Naive B cell (primary cell): ENCODE measurements around the gene OPRL1. TPM values are rescaled to one million over a fixed set of nuclear protein-coding genes. Genes with fewer than 3 reads are reported as not detected.

Source experiments
- ATAC-seq, 2 donors: fragments of 150-1000 bp; cut with Tn5 transposase; 2 replicates each; pipeline ENCODE4 v1.10.0; 2021; ENCODE audit warnings: low read depth in 2 of 2, mild to moderate bottlenecking in 2 of 2, moderate library complexity in 2 of 2
- DNase-seq: peaks from one replicate; pipeline ENCODE4 v3.0.0; 2022
- H3K27ac Mint-ChIP-seq, 6 donors: one replicate each; pipeline ENCODE4 v1.8.0; 2020 to 2022; ENCODE audit warnings: mild to moderate bottlenecking in 6 of 6, mixed read lengths in 6 of 6, moderate library complexity in 5 of 6, inconsistent platforms in 2 of 6
- H3K27me3 Mint-ChIP-seq, 3 donors: one replicate each; pipeline ENCODE4 v1.8.0; 2021 to 2022; ENCODE audit warnings: mixed read lengths in 3 of 3, mild to moderate bottlenecking in 1 of 3
- H3K36me3 Mint-ChIP-seq, 2 donors: one replicate each; pipeline ENCODE4 v1.8.0; 2020 to 2022; ENCODE audit warnings: mixed read lengths in 2 of 2, inconsistent platforms in 1 of 2, mild to moderate bottlenecking in 1 of 2
- H3K4me1 Mint-ChIP-seq, 3 donors: one replicate each; pipeline ENCODE4 v1.8.0; 2020 to 2022; ENCODE audit warnings: mixed read lengths in 3 of 3, inconsistent platforms in 1 of 3, mild to moderate bottlenecking in 1 of 3, moderate library complexity in 1 of 3
- H3K4me3 Mint-ChIP-seq, 8 donors: one replicate each; pipeline ENCODE4 v1.8.0; 2020 to 2022; ENCODE audit warnings: mild to moderate bottlenecking in 8 of 8, mixed read lengths in 8 of 8, moderate library complexity in 8 of 8, inconsistent platforms in 2 of 8
- H3K9me3 Mint-ChIP-seq, 7 donors: one replicate each; pipeline ENCODE4 v1.8.0; 2020 to 2022; ENCODE audit warnings: mixed read lengths in 7 of 7, mild to moderate bottlenecking in 5 of 7, inconsistent platforms in 2 of 7, moderate library complexity in 1 of 7
- polyA plus RNA-seq, 6 donors: library from polyadenylated mRNA; unstranded; fragments of 300-500 nt; fragmentation: Illumina TruSeq; gene quantifications; one replicate each; pipeline ENCODE4 v1.2.3, GENCODE V29; 2021; ENCODE audit warnings: low read depth in 6 of 6

OPRL1 gene
- polyA plus RNA-seq, 6 donors from 2014 or later, result 0.91 to 3.4 (median 2.3) TPM

DNA sequence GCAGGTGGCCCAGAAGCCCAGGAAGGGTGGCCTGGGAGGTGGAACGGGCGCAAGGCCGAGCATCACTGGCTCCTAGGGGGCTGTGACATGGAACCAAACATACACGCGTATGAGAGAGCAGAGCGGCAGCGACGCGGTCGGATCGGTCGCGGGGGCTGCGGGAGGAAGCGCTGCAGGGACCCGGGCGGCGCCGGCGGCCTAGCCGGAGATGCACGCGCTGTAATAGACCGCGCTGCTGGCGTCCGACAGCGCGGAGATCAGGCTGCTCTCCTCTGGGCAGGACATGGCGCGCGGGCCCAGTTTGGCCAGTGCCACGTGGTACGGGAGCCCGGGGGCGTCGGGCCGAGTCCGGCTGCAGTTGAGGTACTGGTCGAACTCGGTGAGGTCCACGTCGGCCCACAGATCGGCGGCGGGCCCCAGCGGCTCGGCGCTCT is 31.9 kb upstream of the OPRL1 start:
- Mint-ChIP-seq H3K27me3 (peaks cover 26 to 66% (median 58%) of the 10 kb centered on the region in 3 donors), H3K9me3 (no peaks in the 10 kb centered on the region), H3K4me1 (peaks cover 7 to 13% (median 7%) of the 10 kb centered on the region in 3 donors), H3K36me3 (no peaks in the 10 kb centered on the region), H3K4me3 (peak overlapping the region in 3 of 8 donors; percentile 22 to 55 (median 47)), H3K27ac (peak overlapping the region in 2 of 6 donors; percentile 43 to 69)
- ATAC-seq (no peak), DNase-seq (no peak)

DNA sequence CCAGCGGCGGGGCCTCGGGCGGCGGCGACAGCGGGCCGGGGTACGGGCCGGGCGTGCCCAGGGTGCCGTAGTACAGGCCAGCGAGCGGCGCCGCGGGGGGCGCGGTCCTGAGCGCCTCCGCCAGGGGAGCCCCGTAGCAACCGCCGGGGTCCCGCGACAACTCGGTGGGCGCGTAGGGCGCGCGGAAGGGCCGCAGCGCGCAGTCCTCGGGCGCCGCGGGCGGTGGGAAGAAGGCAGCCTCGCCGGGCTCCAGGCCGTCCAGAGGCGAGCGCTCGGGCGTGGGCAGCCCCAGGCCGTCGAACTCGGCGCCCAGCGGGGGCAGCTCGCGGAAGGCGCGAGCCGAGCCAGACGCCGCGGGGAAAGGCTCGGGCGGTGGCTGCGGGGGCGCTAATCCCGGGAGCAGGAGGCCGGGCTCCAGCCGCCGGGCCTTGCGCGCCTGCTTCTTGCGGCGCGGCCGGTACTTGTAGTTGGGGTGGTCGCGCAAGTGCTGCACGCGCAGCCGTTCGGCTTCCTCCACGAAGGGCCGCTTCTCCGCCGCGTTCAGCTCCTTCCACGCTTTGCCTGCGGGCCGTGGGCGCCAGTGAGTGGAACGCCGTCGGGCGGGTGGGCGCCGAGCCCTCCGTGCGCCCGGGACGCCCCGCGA is 31.4 kb upstream of the OPRL1 start:
- Mint-ChIP-seq H3K27ac (no peak overlapping the region), H3K4me1 (peaks cover 7 to 18% (median 7%) of the 10 kb centered on the region in 3 donors), H3K9me3 (no peaks in the 10 kb centered on the region), H3K36me3 (no peaks in the 10 kb centered on the region), H3K27me3 (peaks cover 27 to 71% (median 64%) of the 10 kb centered on the region in 3 donors), H3K4me3 (peak overlapping the region in 1 of 8 donors; percentile 55)
- DNase-seq (no peak), ATAC-seq (peak in 1 of 2 donors; percentile 10)

- ATAC-seq (peak; percentile 59 to 67), DNase-seq (no peak)
- Mint-ChIP-seq H3K27me3 (peaks cover 24 to 78% (median 68%) of the 10 kb centered on the region in 3 donors), H3K9me3 (no peaks in the 10 kb centered on the region), H3K27ac (no peak within 1 kb of the TSS), H3K36me3 (no peaks in the 10 kb centered on the region), H3K4me1 (peaks cover 7 to 14% (median 9%) of the 10 kb centered on the region in 3 donors), H3K4me3 (peak within 1 kb of the TSS in 7 of 8 donors; percentile 35 to 75 (median 64))
Measured at GRCh38 chr20:64049060-64049877, 30.6 kb upstream of the OPRL1 start, which contains the start of gene SOX18. Gene SOX18 (minus strand): TSS chr20:64049639. CDS start chr20:64049516, 123 bp downstream.

DNA sequence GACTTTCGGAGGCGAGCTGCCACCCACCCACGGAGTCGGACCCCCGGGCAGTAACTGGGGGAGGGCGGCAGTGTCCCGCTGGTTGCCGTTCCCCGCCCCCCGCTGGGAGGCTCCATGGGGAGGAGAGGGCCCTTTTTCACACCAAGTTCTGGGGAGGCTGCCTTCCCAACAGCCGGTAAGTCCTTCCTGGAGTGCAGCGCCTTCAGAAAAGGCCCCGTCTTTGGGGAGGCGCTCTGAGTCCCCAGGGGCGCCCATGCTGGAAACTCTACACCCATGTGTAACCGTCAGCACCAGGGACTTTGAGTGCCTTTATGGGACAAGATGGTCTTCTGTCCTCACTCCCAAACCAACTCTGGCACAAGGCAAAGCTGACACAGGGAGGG is 30.0 kb upstream of the OPRL1 start:
- DNase-seq (no peak), ATAC-seq (no peak)
- H3K9me3 Mint-ChIP-seq, result no peaks in the 10 kb centered on the region
- H3K4me1 Mint-ChIP-seq, result peaks cover 5 to 10% (median 7%) of the 10 kb centered on the region in 3 donors
- H3K27ac Mint-ChIP-seq, result no peak overlapping the region
- peak overlapping the region in 7 of 8 donors; percentile 8 to 75 (median 62) for H3K4me3 Mint-ChIP-seq
- H3K27me3 Mint-ChIP-seq, result peaks cover 19 to 77% (median 62%) of the 10 kb centered on the region in 3 donors
- no peaks in the 10 kb centered on the region for H3K36me3 Mint-ChIP-seq

DNA sequence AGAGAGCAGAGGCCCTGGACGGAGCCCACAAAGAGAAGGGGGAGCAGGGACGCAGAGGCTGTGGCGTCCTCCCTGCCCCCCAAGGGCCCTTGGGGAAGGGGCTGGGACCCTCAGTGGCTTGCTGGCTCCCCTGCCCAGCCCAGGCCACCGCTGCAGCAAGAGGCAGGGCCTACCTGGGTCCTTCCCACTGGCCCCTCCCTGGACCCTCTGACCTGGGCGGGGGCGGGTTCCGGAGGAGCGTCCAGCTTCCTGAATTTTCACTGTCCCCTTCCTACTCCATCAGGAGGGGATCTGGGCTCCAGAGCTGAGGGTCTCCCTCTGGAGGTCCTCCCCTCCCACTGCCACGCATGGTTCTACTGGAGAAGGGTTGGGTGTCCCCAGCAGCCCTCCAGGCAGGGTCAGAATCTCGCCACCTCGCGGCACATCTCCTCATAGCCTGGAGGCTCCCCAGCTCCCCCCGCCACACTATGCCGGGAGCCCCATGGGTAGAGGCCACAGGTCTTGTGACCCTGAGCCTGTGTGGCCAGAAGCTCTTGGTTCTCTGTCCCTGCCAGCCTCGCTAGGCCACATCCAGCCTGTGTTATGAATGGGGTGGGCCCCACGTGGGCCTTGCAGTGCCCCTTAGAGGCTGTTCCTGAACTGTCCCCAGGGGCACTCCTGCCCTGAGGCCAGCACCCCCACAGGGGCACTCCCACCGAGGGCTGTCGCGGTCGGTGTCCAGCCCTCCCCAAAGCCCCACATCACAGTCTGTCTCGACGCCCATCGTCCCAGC is 29.4 kb upstream of the OPRL1 start:
- no peak overlapping the region for H3K27ac Mint-ChIP-seq
- H3K27me3 Mint-ChIP-seq, result peaks cover 19 to 77% (median 62%) of the 10 kb centered on the region in 3 donors
- ATAC-seq (no peak), DNase-seq (no peak)
- no peaks in the 10 kb centered on the region for H3K36me3 Mint-ChIP-seq
- H3K9me3 Mint-ChIP-seq, result no peaks in the 10 kb centered on the region
- peaks cover 9 to 15% (median 10%) of the 10 kb centered on the region in 3 donors for H3K4me1 Mint-ChIP-seq
- H3K4me3 Mint-ChIP-seq, result peak overlapping the region in 7 of 8 donors; percentile 15 to 64 (median 44)

- Mint-ChIP-seq H3K36me3 (no peaks in the 10 kb centered on the region), H3K27ac (no peak overlapping the region), H3K9me3 (no peaks in the 10 kb centered on the region), H3K27me3 (peaks cover 15 to 76% (median 59%) of the 10 kb centered on the region in 3 donors), H3K4me1 (peaks cover 9 to 17% (median 11%) of the 10 kb centered on the region in 3 donors), H3K4me3 (peak overlapping the region in 1 of 8 donors; percentile 47)
- DNase-seq, result no peak
- ATAC-seq, result no peak
Measured at GRCh38 chr20:64051033-64051452, 28.8 kb upstream of the OPRL1 start.

GRCh38 chr20:64051561-64052325 is 28.1 kb upstream of the OPRL1 start:
- Mint-ChIP-seq H3K4me1 (peaks cover 9 to 17% (median 11%) of the 10 kb centered on the region in 3 donors), H3K4me3 (peak overlapping the region in 2 of 8 donors; percentile 12 to 71), H3K27me3 (peaks cover 9 to 72% (median 52%) of the 10 kb centered on the region in 3 donors), H3K9me3 (no peaks in the 10 kb centered on the region), H3K27ac (no peak overlapping the region), H3K36me3 (no peaks in the 10 kb centered on the region)
- DNase-seq, result no peak
- ATAC-seq, result no peak

- peaks cover 9 to 66% (median 46%) of the 10 kb centered on the region in 3 donors for H3K27me3 Mint-ChIP-seq
- no peaks in the 10 kb centered on the region for H3K36me3 Mint-ChIP-seq
- ATAC-seq (no peak), DNase-seq (no peak)
- H3K9me3 Mint-ChIP-seq, result no peaks in the 10 kb centered on the region
- peaks cover 9 to 19% (median 11%) of the 10 kb centered on the region in 3 donors for H3K4me1 Mint-ChIP-seq
- no peak overlapping the region for H3K4me3 Mint-ChIP-seq
- no peak overlapping the region for H3K27ac Mint-ChIP-seq
Measured at GRCh38 chr20:64052326-64052722, 27.6 kb upstream of the OPRL1 start.

DNA sequence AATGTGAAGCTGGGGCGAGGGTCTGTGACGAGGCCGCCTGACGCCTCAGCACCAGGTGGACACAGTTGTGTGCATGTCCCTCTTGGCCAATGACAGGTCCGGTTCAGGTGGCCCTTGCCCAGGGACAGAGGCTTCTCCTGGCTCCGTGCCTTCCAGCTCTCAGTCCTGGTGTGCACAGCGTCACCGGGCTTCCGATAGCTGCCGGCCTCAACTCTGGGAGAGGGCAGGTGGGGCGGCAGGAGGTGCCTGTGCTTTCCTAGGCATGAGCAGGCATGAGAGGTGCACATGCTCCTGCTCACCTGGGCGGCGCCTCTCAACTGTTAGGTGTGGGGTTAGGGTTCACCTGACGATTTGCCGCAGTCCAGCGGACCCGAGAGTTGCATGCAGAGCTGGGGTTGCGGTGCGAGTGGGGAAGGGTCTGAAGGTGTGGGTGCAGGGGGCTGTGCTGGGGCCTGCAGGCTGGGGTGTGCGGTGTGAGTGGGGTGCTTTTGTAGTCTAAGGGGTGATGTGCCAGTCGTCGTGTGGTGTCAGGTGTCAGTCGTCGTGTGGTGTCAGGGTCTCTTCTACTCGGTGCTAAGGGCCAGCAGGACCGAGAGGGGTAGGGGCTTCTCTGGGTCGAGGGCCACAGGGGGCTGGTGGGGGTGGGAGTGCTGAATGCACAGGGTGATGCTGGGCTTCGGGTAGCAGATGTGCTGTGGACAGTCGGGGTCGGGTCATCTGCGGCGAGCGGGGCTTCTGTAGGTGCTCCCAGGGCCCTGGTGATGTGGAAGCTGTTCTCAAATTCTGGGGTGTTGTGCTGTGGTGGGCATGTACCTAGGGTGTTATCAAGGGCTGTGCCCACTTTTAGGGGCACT is 26.7 kb upstream of the OPRL1 start:
- Mint-ChIP-seq H3K4me3 (peak overlapping the region in 1 of 8 donors; percentile 5), H3K27me3 (peaks cover 9 to 64% (median 40%) of the 10 kb centered on the region in 3 donors), H3K36me3 (no peaks in the 10 kb centered on the region), H3K27ac (no peak overlapping the region), H3K4me1 (peaks cover 12 to 28% (median 15%) of the 10 kb centered on the region in 3 donors), H3K9me3 (no peaks in the 10 kb centered on the region)
- no peak for ATAC-seq
- no peak for DNase-seq

GRCh38 chr20:64053841-64054661 is 25.8 kb upstream of the OPRL1 start:
- DNase-seq (no peak), ATAC-seq (no peak)
- Mint-ChIP-seq H3K27ac (no peak overlapping the region), H3K4me3 (peak overlapping the region in 1 of 8 donors; percentile 5), H3K4me1 (peaks cover 16 to 32% (median 20%) of the 10 kb centered on the region in 3 donors), H3K9me3 (no peaks in the 10 kb centered on the region), H3K27me3 (peaks cover 6 to 63% (median 40%) of the 10 kb centered on the region in 3 donors), H3K36me3 (no peaks in the 10 kb centered on the region)

GRCh38 chr20:64055396-64055892 is 24.4 kb upstream of the OPRL1 start:
- Mint-ChIP-seq H3K36me3 (no peaks in the 10 kb centered on the region), H3K4me1 (peaks cover 16 to 32% (median 20%) of the 10 kb centered on the region in 3 donors), H3K27ac (peak overlapping the region in 1 of 6 donors; percentile 62), H3K9me3 (no peaks in the 10 kb centered on the region), H3K4me3 (no peak overlapping the region), H3K27me3 (peaks cover 5 to 59% (median 38%) of the 10 kb centered on the region in 3 donors)
- DNase-seq (no peak), ATAC-seq (no peak)
